Stimulated activated CD4-positive, alpha-beta T cell treated with anti-CD3 and anti-CD28 coated beads, TNF-alpha, amount 100 ng/mL, for 24 hours (primary cell): Measurements from ENCODE around the gene DOCK8.

Experiments
- DNase-seq, 3 experiments: peaks; one replicate each; pipeline ENCODE4 v3.0.0-alpha.2; 2020; ENCODE audit warnings: low read depth in 3 of 3

DOCK8 gene

DNA sequence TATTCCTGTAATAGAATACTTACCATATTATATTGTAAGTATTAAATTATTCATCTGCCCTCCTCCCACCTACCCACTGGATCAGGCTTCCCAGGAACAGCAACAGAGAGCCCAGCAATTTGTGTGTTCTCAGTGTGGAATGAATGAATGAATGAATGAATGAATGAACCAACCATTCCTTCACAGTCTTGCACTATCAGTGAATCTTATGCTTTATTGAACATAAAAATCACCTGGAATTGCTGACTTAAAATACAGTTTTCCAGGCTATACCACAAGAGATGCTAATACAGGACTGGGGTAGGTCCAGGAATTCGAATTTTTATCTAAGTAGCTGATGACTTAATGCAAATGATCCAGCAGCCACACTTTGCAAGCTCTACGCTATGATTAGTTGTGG lies 51.6 kb downstream of the DOCK8 start:
- DNase-seq, result no peak

DNA sequence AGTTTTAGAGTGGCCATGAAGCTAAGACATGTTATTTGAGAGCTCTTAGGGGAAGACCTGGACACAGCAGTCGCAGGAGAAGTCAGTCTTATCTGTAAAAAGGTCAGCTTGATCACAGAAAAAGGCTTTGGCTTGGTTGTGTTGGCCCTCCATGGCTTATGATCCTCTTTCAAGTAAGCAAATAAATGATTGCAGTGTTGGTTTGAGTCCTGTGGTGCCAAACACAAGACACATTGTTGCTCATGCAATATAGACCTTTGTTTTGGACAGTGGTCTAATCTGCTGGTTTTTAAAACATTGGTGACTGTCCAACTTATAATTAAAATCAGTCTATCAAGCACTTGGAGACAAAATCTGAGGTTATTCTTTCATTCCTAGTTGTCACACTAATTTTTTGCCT lies 54.0 kb downstream of the DOCK8 start:
- no peak for DNase-seq

DNA sequence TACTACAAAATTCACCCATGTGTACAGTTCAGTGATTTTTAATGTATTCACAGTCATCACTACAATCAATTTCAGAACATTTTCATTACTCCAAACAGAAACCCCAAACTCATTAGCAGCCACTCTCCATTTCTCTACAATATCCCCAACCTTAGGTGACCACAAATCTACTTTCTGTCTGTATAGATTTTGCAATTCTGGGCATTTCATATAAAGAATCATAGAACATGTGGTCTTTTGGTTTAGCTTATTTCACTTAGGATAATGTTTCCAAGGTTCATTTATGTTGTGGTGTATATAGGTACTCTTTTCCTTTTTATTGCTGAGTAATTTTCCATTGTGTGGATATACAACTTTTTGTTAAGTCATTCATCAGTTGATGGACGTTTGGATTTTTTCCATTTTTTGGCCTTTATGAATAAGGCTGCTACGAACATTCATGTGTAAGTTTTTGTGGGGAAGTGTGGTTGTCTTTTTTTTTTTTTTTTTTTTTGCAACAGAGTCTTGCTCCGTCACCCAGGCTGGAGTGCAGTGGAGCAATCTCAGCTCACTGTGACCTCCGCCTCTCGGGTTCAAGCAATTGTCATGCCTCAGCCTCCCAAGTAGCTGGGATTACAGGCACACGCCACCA lies 54.5 kb downstream of the DOCK8 start:
- DNase-seq, result no peak

DNA sequence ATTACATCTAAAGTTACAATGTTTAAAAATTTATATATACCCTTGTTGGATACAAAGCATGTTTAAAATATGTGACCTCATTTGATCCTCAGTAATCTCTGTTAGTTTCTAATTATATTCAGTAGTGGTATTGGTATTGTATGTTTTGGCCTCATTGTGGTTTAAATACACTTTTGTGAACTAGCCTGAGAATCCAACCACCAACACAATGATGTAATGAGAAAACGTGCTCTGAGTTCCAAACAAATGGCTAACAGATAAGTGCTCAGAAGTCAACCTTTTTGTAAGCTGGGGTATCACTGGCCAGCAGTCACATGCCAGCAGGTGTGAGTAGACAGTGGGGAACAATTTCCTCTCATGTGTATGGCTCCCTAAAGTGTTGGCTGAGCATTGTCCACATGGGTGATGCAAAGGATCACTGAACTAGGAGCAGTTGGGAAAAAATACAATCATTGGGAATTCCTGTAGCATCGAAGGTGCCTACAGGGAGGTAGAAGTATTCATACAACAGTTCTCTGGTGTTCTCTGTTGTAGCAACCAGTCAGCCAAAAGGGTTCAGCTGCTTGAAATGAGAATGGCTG lies 56.1 kb downstream of the DOCK8 start:
- DNase-seq, result no peak

DNA sequence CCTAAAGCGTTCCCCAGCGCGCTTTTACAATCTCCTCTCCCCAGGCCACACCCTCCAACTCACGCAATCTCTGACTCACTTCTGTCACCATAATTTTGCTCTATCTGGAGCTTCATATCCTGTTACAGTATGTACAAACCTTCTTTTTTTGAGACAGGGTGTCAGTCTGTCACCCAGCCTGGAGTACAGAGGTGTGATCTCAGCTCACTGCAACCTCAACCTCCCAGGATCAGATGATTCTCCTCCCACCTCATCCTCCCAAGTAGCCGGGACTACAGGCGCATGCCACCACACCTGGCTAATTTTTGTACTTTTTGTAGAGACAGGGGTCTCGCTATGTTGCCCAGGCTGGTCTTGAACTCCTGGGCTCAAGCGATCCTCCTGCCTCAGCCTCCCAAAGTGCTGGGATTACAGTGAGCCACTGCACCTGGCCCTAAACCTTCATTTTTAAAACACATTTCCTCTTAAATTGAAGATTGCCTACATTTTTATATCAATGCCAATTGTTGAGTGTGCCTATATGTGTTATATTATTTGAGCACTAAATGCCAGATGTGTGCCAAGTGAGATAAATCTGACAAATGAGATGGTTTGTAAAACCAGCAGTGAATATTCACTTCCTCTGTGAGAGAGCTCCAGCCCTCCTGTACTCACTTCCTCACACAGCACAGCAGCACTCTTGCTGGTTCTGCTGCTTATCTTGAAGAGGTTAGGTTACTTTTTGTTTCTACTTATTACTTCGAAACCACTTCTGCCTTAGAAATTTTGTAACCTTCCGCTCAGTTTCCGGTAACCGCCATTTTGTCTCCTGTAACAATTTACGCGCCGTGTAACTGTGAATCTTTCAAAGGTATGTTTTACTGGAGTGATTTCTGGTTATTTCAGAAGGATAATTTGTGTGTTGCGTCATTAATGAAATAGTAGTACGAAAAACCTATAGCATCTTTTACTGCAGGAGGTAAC lies 57.9 kb downstream of the DOCK8 start:
- peak; percentile 48 to 63 (median 54) for DNase-seq

DNA sequence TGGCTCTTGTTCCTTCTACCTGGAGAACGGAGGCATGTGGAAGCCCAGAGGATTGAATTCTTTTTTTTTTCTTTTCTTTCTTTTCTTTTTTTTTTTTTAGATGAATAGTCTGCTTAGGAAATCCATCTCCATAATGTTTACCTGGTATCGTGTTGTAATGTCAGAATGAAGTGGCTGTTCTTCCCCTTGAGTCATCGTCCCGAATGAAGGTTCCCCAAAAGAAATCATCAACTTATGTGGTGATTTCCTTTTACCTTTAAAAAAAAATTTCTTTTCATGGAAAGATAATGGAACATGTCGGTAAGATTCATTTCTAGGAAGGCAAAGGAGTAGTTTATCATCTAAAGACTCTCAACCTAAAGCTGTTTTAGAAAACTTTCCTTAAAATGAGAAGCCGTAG lies 59.7 kb downstream of the DOCK8 start:
- DNase-seq, result no peak

DNA sequence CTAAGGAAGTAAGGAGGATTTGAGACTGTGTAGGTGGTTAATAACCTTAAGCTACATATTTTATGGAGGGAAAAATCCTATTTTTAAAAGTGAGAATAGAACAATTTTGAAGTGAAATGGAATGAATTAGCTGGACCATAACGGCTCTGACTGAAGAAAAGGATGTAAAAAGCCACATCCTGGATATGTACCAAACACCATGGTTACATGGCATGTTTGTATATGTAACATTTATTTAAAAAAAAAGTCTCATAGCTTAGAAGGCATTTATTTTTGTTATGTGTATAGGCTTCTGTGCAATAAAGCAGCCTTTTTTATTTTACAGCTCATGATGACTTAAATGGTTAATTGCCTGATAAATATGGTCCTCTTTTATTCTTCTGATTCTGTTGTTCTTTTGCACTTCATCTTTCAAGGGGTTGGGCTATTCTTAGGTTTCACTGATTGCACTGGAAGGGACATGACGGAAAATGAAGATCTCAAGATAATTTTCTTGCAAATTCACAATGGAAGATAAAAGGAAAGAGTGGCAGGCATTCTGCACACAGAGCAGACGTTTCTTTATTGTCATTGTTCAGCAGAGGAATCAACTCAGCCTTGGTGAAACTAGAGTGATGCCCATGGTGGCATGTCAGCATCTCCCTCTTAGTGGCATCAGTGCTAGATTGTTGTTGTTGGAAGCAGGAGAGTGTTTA lies 63.1 kb downstream of the DOCK8 start:
- DNase-seq, result no peak

DNA sequence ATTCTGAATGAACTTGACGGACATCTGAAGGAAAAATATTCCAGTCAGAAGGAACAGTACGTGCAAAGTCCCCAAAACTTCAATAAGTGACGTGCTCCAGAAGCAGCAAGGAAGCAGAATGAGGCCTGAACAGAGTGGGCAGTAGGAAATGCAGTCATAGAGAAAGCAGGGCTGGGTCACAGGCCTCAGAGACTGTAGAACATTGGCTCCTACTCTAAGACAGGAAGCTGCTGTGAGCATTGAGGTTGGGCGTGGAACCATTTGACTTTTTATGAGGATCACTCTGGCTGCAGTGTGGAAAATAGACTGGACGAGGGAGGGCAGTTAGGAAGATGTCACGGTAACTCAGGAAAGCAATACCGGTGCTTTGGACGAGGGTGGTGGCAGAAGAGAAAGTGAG lies 64.0 kb downstream of the DOCK8 start:
- peak in 1 of 3 experiments; percentile 25 for DNase-seq

DNA sequence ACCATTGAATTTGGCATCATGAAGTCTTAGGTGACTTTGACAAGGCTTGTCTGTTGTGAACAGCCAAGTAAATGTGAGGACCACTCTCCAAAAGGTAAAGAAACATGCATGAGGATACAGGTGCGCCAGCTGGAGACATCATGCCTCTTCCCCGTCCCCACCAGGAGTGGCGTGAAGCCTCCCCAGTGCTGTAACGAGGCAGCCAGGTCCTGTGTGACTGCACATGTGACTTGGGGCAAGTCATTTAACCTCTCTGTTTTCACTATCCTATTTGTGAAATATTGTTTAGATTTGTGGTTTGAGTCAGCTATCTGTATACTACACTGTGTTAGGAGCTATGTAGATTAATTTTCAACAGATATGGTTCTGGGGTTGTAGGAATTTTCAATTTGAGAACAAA lies 65.0 kb downstream of the DOCK8 start:
- no peak for DNase-seq

DNA sequence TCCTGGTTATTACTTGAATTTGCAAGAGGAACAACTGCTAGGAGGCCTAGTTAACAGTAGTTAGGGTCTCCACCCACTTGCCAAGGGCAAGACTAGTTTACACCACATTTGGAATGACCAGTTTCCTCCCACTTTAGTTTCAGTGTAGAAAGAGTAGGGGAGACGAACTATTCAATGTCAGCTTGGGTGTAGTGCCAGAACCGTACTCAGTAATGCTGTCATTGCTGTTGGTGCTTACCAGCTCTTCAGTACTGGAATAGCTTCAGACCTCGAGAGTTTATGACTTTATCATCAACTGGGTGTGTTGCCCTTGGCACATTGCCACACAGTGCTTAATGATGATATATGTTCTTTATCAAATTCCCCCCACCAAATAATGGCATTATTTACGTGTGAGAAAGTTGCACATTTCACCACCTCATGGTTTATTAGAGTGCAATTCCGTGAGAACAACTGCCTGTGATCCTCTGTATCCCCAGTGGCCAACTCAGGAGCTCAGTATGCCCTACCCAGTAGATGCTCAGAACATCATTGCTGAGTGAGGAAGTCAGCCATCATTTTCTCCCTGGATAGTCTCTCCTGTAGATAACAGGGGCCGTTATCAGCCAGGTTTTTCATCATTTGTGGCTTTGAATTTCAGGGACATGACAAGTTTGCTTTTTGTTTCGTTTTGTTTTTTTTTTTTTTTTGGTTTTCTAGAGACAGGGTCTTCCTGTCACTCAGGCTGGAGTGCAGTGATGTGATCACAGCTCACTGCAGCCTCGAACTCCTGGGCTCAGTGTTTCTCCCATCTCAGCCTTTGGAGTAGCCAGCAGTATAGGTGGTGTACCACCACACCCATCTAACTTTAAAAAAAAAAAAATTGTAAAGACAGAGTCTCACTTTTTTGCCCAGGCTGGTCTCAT lies 67.3 kb downstream of the DOCK8 start:
- no peak for DNase-seq

DNA sequence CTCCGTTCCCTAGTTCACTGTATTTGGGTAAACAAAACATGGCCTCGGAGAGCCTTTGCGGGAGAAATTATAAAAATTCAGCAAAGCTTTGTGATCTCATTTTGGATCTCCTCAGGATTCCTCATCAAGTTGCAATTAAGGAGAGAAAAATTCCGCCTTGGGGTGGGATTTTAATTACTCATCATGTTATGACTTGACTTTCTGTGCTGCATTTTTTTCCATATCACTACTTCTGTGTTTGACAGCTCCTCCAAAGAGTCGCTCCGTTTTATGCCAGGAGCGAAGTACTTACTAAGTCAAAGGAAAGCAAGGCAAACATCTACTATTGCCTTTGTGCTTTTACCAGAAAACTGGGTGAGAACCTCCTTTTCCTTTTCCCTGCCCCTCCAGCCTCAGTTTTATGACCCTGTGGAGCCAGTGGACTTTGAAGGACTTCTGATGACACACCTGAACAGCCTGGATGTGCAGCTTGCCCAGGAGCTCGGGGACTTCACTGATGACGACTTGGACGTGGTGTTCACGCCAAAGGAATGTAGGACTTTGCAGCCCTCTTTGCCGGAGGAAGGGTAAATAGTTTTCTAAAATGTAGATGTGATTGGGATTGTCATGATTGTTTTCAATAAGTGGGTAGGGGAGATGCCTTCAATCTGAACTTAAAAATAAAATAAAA lies 71.5 kb downstream of the DOCK8 start:
- no peak for DNase-seq

DNA sequence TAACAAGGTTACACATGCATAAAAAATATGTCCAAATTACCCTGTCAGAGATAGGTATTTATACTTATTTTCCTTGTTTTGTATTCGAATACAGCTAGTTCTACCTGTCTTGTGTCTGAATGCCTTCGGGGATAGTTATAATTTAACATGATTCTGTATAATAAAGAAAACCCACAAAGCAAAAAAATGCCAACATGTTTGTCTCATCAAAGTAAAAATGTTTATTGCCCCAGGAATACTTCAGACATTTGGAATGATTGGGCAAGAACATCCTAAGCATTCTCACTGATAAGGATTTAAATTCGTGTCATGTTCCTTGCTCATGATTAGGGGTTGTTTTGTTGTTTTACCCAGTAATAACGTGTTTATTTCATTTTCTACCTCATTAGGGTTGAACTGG lies 74.5 kb downstream of the DOCK8 start:
- no peak for DNase-seq

DNA sequence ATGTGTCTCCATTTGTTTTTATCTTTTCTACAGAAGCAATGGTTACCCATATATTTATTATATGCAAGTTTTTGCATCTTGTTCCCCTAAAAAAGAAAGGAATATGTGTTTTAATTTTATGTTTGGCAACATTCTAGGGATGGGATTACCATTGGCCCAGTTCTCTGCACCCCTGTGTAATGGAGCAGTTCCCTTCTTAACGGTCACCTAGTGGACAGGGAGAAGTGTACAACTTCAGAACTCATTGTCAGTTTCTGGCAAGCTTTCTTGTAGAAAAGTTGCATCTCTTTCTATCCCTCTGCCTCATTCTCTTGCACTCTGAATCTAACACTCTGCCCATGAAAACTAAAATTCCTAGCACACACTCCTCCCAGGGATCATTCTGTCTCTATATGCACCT lies 78.2 kb downstream of the DOCK8 start:
- DNase-seq, result no peak

DNA sequence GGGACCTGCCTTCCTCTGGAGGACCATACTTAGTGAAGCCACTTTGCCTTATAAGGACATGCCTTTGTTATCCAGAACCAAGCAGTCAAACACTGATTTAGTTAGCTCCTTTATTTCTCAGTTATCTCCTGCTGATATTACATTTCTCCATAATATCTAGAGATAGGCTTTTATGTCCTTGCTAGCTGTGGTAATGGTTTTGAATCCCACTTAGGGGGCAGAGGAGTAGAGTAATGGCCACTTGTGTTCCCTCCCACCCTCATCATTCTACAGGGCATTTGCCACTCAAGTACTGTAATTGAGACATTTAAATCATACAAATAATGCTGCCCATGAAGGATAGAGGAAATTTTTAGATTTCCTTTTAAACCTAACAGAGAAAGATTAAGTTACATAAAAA lies 80.9 kb downstream of the DOCK8 start:
- no peak for DNase-seq

DNA sequence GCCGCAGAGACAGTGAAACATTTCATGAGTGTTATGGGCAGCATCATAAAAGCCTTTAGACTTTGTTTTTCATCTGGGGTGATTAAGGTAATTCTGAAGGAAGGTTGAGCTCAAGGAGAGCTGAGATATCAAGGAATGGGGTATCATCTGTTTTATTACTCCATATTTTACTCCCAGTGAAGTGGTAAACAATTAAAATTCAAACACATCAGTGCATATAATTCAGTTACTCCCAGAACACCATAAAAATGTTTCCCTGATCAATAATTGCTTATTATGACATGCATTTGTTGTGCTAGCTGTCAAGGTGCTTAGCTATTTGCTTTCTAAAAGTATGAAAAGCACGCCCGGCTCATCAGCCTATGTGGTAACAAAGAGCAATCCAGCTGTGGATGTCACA lies 81.7 kb downstream of the DOCK8 start:
- no peak for DNase-seq

DNA sequence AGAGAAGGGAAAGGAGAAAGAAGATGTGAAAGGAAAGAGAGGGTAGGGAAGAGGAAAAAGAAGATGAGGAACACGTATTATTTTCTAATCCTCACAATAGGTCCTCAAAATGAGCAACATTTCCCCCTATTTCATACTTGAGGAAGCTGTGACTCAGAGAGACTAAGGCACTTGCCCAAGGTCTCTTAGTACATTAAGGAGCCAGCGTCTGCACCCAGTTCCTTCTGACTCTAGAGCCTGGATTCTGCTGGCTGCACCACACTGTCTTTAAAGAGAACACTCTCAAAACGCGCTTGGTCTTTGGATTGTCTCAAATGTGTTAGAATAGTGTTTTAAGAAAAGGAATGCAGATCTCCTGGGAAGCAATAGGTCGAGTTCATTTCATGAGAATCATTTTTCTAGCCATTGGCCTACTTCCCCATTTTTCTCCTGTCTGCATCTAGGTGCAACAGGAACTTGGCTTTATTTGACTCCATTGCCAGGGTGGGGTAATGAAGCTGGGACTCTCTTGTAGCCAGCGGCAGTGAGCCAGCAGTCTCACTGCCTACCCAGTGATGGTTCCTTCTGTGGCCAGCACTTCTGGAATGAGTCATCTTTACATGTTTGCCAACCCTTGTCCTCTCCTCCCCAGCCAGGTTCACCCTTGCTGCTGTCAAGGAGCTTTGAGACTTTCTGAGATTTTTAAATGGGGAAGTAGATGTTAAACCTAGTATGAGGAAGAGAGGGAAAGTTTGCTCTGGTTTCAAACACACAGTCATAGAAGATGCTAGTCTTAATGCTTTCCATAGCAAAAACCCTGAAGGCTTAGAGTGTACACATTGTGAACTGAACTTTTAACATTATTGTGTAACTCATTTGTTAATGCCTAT lies 82.7 kb downstream of the DOCK8 start:
- DNase-seq, result no peak

DNA sequence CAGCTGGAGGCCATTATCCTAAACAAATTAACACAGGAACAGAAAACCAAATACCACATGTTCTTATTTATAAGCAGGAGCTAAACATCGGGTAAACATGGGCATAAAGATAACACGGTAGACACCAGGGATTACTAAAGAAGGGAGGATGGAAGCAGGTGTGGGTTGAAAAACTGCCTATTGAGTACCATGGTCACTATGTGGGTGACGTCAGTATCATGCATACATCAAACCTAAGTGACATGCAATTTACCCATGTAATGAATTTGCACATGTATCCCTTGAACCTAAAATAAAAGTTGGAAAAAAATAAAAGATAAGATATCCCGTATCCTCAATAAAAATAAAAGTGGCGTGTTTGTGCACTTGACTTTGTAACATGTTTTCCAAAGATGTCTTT lies 88.8 kb downstream of the DOCK8 start:
- DNase-seq, result no peak

DNA sequence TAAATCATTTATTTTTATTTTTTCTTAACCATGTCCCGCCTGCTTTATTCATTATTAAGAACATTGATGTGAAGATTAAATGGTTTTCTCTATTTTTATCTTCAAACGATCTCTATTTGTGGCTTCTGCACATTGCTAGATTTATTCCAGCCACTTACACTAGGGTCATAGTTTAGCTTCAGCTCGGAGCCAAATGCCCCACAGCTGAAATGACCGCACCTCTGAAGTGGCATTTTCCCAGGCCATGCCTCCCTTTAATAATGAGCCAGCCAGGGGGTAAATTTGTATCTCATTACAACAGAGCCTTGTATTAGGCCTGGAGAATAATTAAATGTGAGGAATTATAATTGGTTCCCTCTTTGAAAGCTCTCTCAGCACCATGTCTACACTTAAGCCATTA lies 89.4 kb downstream of the DOCK8 start:
- no peak for DNase-seq

DNA sequence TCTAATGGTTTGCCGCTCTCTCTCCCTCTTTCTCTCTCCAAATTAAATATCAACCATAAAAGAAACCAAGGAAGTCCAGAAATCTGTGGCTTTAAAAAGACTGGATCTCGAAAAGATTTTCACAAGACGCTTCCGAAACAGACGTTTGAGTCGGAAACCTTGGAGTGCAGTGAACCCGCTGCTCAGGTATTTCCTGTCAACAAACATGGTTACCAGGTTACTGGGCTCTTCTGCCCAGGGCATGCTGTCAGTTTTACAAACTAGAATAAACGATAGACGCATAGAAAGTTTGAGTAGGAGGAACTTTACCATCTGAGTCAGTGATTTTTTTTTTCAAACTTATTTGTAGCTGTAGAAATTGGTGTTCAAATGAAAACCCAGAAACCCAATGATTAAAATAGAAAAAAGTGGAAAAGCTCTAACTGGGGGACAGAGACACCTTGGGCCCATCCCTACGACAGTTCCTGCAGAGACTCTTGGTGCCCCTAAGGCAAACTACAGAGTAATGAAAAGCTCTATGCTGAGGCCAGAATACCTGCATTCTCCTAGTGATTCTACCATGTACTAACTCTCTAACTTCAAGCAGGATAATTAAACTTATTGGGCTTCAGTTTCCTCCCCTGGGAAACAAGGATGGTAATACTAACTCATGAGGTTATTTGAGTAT lies 90.0 kb downstream of the DOCK8 start:
- no peak for DNase-seq
